PC-3 (cell line): ENCODE measurements around the gene SPPL2C. TPM values are rescaled to one million over a fixed set of nuclear protein-coding genes. Genes with fewer than 3 reads are reported as not detected.

ENCODE experiments used
- ATAC-seq: fragments of 200-7000 bp; cut with Tn5 transposase; 2 replicates; pipeline ENCODE4 v1.9.1; 2020; ENCODE audit warnings: mild to moderate bottlenecking, moderate library complexity
- BruUV-seq: library from RNA; stranded (reverse); fragments of 400-500 nt; replicated peaks from 2 replicates; lab custom pipeline; 2021; lab: Mats Ljungman, UMichigan
- CTCF ChIA-PET: fragments of 300-600 bp; sonication (Branson Sonifier 250); formaldehyde crosslinking; loops from one replicate; lab custom pipeline; 2022; ENCODE audit warnings: antibody characterized with exemption; lab: Charles Lee
- POLR2A ChIA-PET: fragments of 300-600 bp; sonication (Branson Sonifier 250); formaldehyde crosslinking; loops from one replicate; lab custom pipeline; 2022; ENCODE audit warnings: antibody characterized with exemption; ENCODE audit not compliant: unreplicated experiment; lab: Charles Lee
- DNase-seq: peaks from one replicate; pipeline ENCODE4 v3.0.0-alpha.2; 2015
- H2AFZ ChIP-seq: fragments of 300-600 bp; sonication (generic); 2 replicates; pipeline ENCODE4 v1.6.0; 2016; ENCODE audit warnings: antibody characterized with exemption, low read length
- H3F3A ChIP-seq: fragments of 300-600 bp; sonication (generic); one replicate; pipeline ENCODE4 v1.6.0; 2017; ENCODE audit warnings: antibody characterized with exemption, low read length, control low read depth, mild to moderate bottlenecking; ENCODE audit not compliant: unreplicated experiment
- H3K27ac ChIP-seq: fragments of 300-600 bp; sonication (generic); 2 replicates; pipeline ENCODE4 v1.5.1; 2016; ENCODE audit warnings: mild to moderate bottlenecking, low read length
- H3K27me3 ChIP-seq: fragments of 300-600 bp; sonication (generic); 2 replicates; pipeline ENCODE4 v1.6.1; 2016; ENCODE audit warnings: low read length, mixed read lengths
- H3K36me3 ChIP-seq: fragments of 300-600 bp; sonication (generic); 2 replicates; pipeline ENCODE4 v1.6.1; 2016; ENCODE audit warnings: low read depth, mixed run types, low read length, mixed read lengths
- H3K4me1 ChIP-seq: fragments of 300-600 bp; sonication (generic); 2 replicates; pipeline ENCODE4 v1.5.1; 2016; ENCODE audit warnings: low read length; ENCODE audit not compliant: insufficient read depth
- H3K4me2 ChIP-seq: fragments of 300-600 bp; sonication (generic); 2 replicates; pipeline ENCODE4 v1.6.0; 2016; ENCODE audit warnings: low read length
- H3K4me3 ChIP-seq: fragments of 300-600 bp; sonication (generic); 2 replicates; pipeline ENCODE4 v1.5.1; 2016; ENCODE audit warnings: mild to moderate bottlenecking, low read length, mixed read lengths
- H3K79me2 ChIP-seq: fragments of 300-600 bp; sonication (generic); 2 replicates; pipeline ENCODE4 v1.6.1; 2017; ENCODE audit warnings: low read length, mixed read lengths
- H3K9ac ChIP-seq: fragments of 300-600 bp; sonication (generic); 2 replicates; pipeline ENCODE4 v1.6.0; 2016; ENCODE audit warnings: mild to moderate bottlenecking, low read length
- H3K9me2 ChIP-seq: fragments of 300-600 bp; sonication (generic); replicated peaks from 2 replicates; pipeline ENCODE4 v1.6.1; 2016; ENCODE audit warnings: mixed run types, low read length, mixed read lengths
- H3K9me3 ChIP-seq: fragments of 300-600 bp; sonication (generic); 2 replicates; pipeline ENCODE4 v1.6.1; 2016; ENCODE audit warnings: low read length, mixed read lengths
- H4K20me1 ChIP-seq: fragments of 300-600 bp; sonication (generic); 2 replicates; pipeline ENCODE4 v1.6.1; 2016; ENCODE audit warnings: low read length, mixed read lengths
- EZH2 ChIP-seq: fragments of 300-600 bp; sonication (generic); IDR thresholded peaks from one replicate; pipeline ENCODE4 v1.6.1; 2017; ENCODE audit warnings: antibody characterized with exemption, mild to moderate bottlenecking, low read length; ENCODE audit not compliant: unreplicated experiment
- EZH2phosphoT487 ChIP-seq: fragments of 300-600 bp; sonication (generic); IDR thresholded peaks from 2 replicates; pipeline ENCODE4 v1.6.1; 2018; ENCODE audit warnings: mild to moderate bottlenecking, antibody characterized with exemption, low read length, borderline replicate concordance
- intact Hi-C: fragments of 100-400 bp; cut with micrococcal nuclease; formaldehyde crosslinking; loops from 2 replicates; pipeline ENCODE4 v1.9.0; 2023
- total RNA-seq: library from RNA; depleted of rRNA; stranded (reverse); fragments of >200 nt; gene quantifications from 2 replicates; pipeline ENCODE4 v1.2.3, GENCODE V29; 2014
- TF ChIP-seq, protein P1 (sequence below): fragments of 300-600 bp; sonication (generic); conservative IDR thresholded peaks from 2 replicates; pipeline ENCODE4 v1.5.1; 2017; ENCODE audit warnings: antibody characterized with exemption, low read depth, mild to moderate bottlenecking, low read length

SPPL2C gene
- total RNA-seq, 1 experiment from 2014 or later: not detected

DNA sequence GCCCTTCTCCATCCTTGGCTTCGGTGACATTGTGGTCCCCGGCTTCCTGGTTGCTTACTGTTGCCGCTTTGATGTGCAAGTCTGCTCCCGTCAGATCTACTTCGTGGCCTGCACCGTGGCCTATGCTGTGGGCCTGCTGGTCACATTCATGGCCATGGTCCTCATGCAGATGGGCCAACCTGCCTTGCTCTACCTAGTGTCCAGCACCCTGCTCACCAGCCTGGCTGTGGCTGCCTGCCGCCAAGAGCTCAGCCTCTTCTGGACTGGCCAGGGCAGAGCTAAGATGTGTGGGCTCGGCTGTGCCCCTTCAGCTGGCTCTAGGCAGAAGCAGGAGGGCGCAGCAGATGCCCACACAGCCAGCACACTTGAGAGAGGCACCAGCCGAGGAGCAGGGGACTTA, 1.5 kb downstream of the SPPL2C start:
- no peak for ATAC-seq
- POLR2A ChIA-PET: no interaction called here
- TF ChIP-seq EZH2phosphoT487: no peak
- no peak for TF ChIP-seq EZH2
- TF ChIP-seq, protein P1, sequence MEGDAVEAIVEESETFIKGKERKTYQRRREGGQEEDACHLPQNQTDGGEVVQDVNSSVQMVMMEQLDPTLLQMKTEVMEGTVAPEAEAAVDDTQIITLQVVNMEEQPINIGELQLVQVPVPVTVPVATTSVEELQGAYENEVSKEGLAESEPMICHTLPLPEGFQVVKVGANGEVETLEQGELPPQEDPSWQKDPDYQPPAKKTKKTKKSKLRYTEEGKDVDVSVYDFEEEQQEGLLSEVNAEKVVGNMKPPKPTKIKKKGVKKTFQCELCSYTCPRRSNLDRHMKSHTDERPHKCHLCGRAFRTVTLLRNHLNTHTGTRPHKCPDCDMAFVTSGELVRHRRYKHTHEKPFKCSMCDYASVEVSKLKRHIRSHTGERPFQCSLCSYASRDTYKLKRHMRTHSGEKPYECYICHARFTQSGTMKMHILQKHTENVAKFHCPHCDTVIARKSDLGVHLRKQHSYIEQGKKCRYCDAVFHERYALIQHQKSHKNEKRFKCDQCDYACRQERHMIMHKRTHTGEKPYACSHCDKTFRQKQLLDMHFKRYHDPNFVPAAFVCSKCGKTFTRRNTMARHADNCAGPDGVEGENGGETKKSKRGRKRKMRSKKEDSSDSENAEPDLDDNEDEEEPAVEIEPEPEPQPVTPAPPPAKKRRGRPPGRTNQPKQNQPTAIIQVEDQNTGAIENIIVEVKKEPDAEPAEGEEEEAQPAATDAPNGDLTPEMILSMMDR: no peak
- Histone ChIP-seq H3K36me3 (no peaks in the 10 kb centered on the region), H3K4me2 (no peak overlapping the region), H3K9me2 (no peaks in the 10 kb centered on the region), H3K27me3 (no peaks in the 10 kb centered on the region), H4K20me1 (no peaks in the 10 kb centered on the region), H3K4me3 (no peak overlapping the region), H3K9ac (no peak overlapping the region), H3K27ac (no peak overlapping the region), H3K79me2 (no peaks in the 10 kb centered on the region), H3F3A (no peaks in the 10 kb centered on the region), H2AFZ (no peak overlapping the region), H3K9me3 (no peaks in the 10 kb centered on the region), H3K4me1 (no peaks in the 10 kb centered on the region; the same call in 1 of the 2 replicates)
- DNase-seq: no peak
- CTCF ChIA-PET: no interaction called here
- intact Hi-C loops: no loop called here
- BruUV-seq: no TSS peak

DNA sequence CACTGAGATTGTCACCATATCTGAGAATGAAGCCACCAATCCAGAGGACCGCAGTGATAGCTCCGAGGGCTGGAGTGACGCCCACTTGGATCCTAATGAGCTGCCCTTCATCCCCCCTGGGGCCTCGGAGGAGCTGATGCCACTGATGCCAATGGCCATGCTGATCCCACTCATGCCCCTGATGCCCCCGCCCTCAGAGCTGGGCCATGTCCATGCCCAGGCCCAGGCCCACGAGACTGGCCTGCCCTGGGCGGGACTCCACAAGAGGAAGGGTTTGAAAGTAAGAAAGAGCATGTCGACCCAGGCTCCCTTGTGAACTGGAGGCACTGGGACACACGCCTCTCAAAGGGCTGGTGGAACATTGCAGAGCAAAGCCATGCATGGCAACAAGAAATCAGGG, 2.0 kb downstream of the SPPL2C start:
- H3K4me3 ChIP-seq: no peak overlapping the region
- no peak for ATAC-seq
- no peaks in the 10 kb centered on the region for H3F3A ChIP-seq
- no peak overlapping the region for H3K27ac ChIP-seq
- intact Hi-C loops: no loop called here
- H3K4me2 ChIP-seq: no peak overlapping the region
- no peak for DNase-seq
- no peaks in the 10 kb centered on the region for H3K27me3 ChIP-seq
- TF ChIP-seq EZH2: no peak
- TF ChIP-seq, protein P1: no peak
- TF ChIP-seq EZH2phosphoT487: no peak
- BruUV-seq: no TSS peak
- CTCF ChIA-PET: interaction anchor here (0.6 kb wide), 1 partner anchor 503 kb away, joined by 4 read pairs; no protein-coding TSS in a partner anchor
- POLR2A ChIA-PET: no interaction called here
- no peaks in the 10 kb centered on the region for H3K9me3 ChIP-seq
- no peak overlapping the region for H3K9ac ChIP-seq
- H3K36me3 ChIP-seq: no peaks in the 10 kb centered on the region
- H3K4me1 ChIP-seq: no peaks in the 10 kb centered on the region; the same call in 1 of the 2 replicates
- no peaks in the 10 kb centered on the region for H3K9me2 ChIP-seq
- H3K79me2 ChIP-seq: no peaks in the 10 kb centered on the region
- no peak overlapping the region for H2AFZ ChIP-seq
- H4K20me1 ChIP-seq: no peaks in the 10 kb centered on the region

DNA sequence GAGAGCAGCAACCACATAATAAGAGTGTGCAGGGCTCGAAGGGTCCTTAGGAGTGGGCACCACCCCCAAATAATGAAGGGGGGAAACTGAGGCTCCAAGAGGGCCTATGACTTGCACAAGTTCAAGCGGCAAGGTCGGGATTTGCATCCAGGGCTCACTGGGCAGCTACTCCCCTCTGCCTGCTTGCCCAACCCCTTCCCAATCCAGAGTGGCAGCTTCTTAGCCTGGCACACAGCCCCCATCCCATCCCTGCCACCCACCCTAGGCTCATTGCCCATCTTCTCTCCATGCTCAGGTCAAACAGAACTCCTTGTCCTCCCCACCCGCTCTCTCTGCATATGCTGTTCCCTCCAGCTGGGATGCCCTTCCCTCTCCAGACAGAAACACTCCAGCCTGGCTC, 2.4 kb downstream of the SPPL2C start:
- Histone ChIP-seq H3K27me3 (no peaks in the 10 kb centered on the region), H3K4me2 (no peak overlapping the region), H3K9me2 (no peaks in the 10 kb centered on the region), H3K4me1 (no peaks in the 10 kb centered on the region; the same call in 1 of the 2 replicates), H2AFZ (no peak overlapping the region), H4K20me1 (no peaks in the 10 kb centered on the region), H3K36me3 (no peaks in the 10 kb centered on the region), H3K9me3 (no peaks in the 10 kb centered on the region), H3K27ac (no peak overlapping the region), H3K9ac (no peak overlapping the region), H3K4me3 (no peak overlapping the region), H3K79me2 (no peaks in the 10 kb centered on the region), H3F3A (no peaks in the 10 kb centered on the region)
- no peak for DNase-seq
- TF ChIP-seq EZH2: no peak
- TF ChIP-seq EZH2phosphoT487: no peak
- TF ChIP-seq, protein P1: no peak
- CTCF ChIA-PET: interaction anchor here (0.6 kb wide), 1 partner anchor 503 kb away, joined by 4 read pairs; no protein-coding TSS in a partner anchor
- ATAC-seq: no peak
- no TSS peak for BruUV-seq
- intact Hi-C loops: no loop called here
- POLR2A ChIA-PET: no interaction called here
